GM23338 (cell line): Measurements from ENCODE around the gene MTA3.
A peak's percentile ranks its signal among the peaks of the same experiment; 100 is the strongest.

ENCODE experiments used
- ZNF114 ChIP-seq: fragments of 250-450 bp; sonication (Bioruptor Pico); IDR thresholded peaks from 2 replicates; pipeline ENCODE4 v1.5.0; 2020; ENCODE audit warnings: mild to moderate bottlenecking, moderate library complexity
- TF ChIP-seq, protein P1 (sequence below), 2 experiments: fragments of 200-600 bp in 1 of 2; sonication (generic) in 1 of 2; conservative IDR thresholded peaks; 2 replicates each; pipeline versions ENCODE4 v1.5.1 to v1.6.1; 2016 to 2017; ENCODE audit warnings: antibody characterized with exemption in 2 of 2, low read depth in 2 of 2, mild to moderate bottlenecking in 2 of 2, moderate library complexity in 1 of 2
- TF ChIP-seq, protein P2 (sequence below): IDR thresholded peaks from one replicate; pipeline ENCODE4 v1.6.1; 2018; ENCODE audit warnings: antibody characterized with exemption; ENCODE audit not compliant: unreplicated experiment

GRCh38 chr2:42542871-42543270, 25.6 kb upstream of the MTA3 start:
- TF ChIP-seq, protein P1, sequence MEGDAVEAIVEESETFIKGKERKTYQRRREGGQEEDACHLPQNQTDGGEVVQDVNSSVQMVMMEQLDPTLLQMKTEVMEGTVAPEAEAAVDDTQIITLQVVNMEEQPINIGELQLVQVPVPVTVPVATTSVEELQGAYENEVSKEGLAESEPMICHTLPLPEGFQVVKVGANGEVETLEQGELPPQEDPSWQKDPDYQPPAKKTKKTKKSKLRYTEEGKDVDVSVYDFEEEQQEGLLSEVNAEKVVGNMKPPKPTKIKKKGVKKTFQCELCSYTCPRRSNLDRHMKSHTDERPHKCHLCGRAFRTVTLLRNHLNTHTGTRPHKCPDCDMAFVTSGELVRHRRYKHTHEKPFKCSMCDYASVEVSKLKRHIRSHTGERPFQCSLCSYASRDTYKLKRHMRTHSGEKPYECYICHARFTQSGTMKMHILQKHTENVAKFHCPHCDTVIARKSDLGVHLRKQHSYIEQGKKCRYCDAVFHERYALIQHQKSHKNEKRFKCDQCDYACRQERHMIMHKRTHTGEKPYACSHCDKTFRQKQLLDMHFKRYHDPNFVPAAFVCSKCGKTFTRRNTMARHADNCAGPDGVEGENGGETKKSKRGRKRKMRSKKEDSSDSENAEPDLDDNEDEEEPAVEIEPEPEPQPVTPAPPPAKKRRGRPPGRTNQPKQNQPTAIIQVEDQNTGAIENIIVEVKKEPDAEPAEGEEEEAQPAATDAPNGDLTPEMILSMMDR (conservative IDR thresholded peaks at IDR 0.05; ENCODE audit: low read depth in 2 of 2): peak in 1 of 2 experiments; percentile 27; a peak in 2 of 4 replicates
- TF ChIP-seq, protein P2, sequence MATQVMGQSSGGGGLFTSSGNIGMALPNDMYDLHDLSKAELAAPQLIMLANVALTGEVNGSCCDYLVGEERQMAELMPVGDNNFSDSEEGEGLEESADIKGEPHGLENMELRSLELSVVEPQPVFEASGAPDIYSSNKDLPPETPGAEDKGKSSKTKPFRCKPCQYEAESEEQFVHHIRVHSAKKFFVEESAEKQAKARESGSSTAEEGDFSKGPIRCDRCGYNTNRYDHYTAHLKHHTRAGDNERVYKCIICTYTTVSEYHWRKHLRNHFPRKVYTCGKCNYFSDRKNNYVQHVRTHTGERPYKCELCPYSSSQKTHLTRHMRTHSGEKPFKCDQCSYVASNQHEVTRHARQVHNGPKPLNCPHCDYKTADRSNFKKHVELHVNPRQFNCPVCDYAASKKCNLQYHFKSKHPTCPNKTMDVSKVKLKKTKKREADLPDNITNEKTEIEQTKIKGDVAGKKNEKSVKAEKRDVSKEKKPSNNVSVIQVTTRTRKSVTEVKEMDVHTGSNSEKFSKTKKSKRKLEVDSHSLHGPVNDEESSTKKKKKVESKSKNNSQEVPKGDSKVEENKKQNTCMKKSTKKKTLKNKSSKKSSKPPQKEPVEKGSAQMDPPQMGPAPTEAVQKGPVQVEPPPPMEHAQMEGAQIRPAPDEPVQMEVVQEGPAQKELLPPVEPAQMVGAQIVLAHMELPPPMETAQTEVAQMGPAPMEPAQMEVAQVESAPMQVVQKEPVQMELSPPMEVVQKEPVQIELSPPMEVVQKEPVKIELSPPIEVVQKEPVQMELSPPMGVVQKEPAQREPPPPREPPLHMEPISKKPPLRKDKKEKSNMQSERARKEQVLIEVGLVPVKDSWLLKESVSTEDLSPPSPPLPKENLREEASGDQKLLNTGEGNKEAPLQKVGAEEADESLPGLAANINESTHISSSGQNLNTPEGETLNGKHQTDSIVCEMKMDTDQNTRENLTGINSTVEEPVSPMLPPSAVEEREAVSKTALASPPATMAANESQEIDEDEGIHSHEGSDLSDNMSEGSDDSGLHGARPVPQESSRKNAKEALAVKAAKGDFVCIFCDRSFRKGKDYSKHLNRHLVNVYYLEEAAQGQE: no peak
- no peak for TF ChIP-seq ZNF114
